A549 (cell line): ENCODE data around the gene RNF225. TPM values are rescaled to one million over a fixed set of nuclear protein-coding genes. Genes with fewer than 3 reads are reported as not detected.

Source experiments
- ATAC-seq, 2 experiments: fragments of 200-7000 bp in 1 of 2; fragments of >200 bp in 1 of 2; cut with Nextera tagmentation in 1 of 2; cut with Tn5 transposase in 1 of 2; 3 replicates each; pipeline versions ENCODE4 v1.8.0 to v1.9.1; 2018 to 2020; ENCODE audit warnings: mild to moderate bottlenecking in 1 of 2, moderate library complexity in 1 of 2
- CTCF ChIA-PET: fragments of 300-600 bp; sonication (Branson Sonifier 250); formaldehyde crosslinking; extraction: SDS; loops from one replicate; lab custom pipeline; 2021; ENCODE audit warnings: antibody characterized with exemption, inconsistent platforms; lab: Yijun Ruan, JAX
- POLR2A ChIA-PET: fragments of 350-600 bp; formaldehyde crosslinking; extraction: SDS; loops from one replicate; lab custom pipeline; 2021; ENCODE audit warnings: antibody characterized with exemption, inconsistent platforms; lab: Yijun Ruan, JAX
- DNase-seq, 2 experiments: peaks; one replicate each; pipeline versions ENCODE4 v3.0.0 to v3.0.0-alpha.2; 2011 to 2016; ENCODE audit warnings: low read depth in 1 of 2, low spot score in 1 of 2
- FAIRE-seq: peaks from 2 replicates; lab custom pipeline; 2011; peaks lifted over from hg19 to GRCh38; lab: Jason Lieb, UNC
- H3K27ac ChIP-seq, 2 experiments: fragments of >200 bp; sonication (Bioruptor Twin); formaldehyde crosslinking; 3 replicates each; pipeline ENCODE4 v1.5.1; 2016 to 2017
- H3K4me1 ChIP-seq: fragments of >200 bp; sonication (Bioruptor Twin); formaldehyde crosslinking; 3 replicates; pipeline ENCODE4 v1.6.1; 2016
- H3K4me2 ChIP-seq: fragments of >200 bp; sonication (Bioruptor Twin); formaldehyde crosslinking; 3 replicates; pipeline ENCODE4 v1.6.1; 2016
- H3K4me3 ChIP-seq: fragments of >200 bp; sonication (Bioruptor Twin); formaldehyde crosslinking; 3 replicates; pipeline ENCODE4 v1.5.1; 2016
- H3K9me3 ChIP-seq: fragments of >200 bp; sonication (Bioruptor Twin); formaldehyde crosslinking; 3 replicates; pipeline ENCODE4 v1.6.1; 2016
- CBX2 ChIP-seq: fragments of 200-600 bp; sonication (generic); IDR thresholded peaks from 2 replicates; pipeline ENCODE4 v1.6.1; 2016; ENCODE audit warnings: low read depth, mild to moderate bottlenecking, borderline replicate concordance
- FOSB ChIP-seq: fragments of 250-450 bp; sonication (Bioruptor Pico); IDR thresholded peaks from 2 replicates; pipeline ENCODE4 v1.5.0; 2020; ENCODE audit warnings: mild to moderate bottlenecking, moderate library complexity
- FOXS1 ChIP-seq: fragments of 250-450 bp; sonication (Bioruptor Pico); IDR thresholded peaks from 2 replicates; pipeline ENCODE4 v1.5.0; 2020; ENCODE audit warnings: mild to moderate bottlenecking, moderate library complexity
- JUNB ChIP-seq: fragments of >200 bp; sonication (Bioruptor Twin); formaldehyde crosslinking; IDR thresholded peaks from 2 replicates; pipeline ENCODE4 v1.6.1; 2016
- MAFK ChIP-seq: fragments of 450-650 bp; IDR thresholded peaks from 2 replicates; pipeline ENCODE4 v1.6.1; 2014; ENCODE audit not compliant: partially characterized antibody
- MAZ ChIP-seq: fragments of 150-350 bp; IDR thresholded peaks from 2 replicates; pipeline ENCODE4 v1.6.1; 2014; ENCODE audit warnings: antibody characterized with exemption, low read depth, low read length, borderline replicate concordance
- MYC ChIP-seq: IDR thresholded peaks from 2 replicates; pipeline ENCODE4 v1.6.1; 2012; ENCODE audit warnings: mild to moderate bottlenecking, inconsistent platforms, low read length, improper control_type of control experiment, borderline replicate concordance
- NFE2L2 ChIP-seq: fragments of 150-350 bp; conservative IDR thresholded peaks from 2 replicates; pipeline ENCODE4 v1.6.1; 2014; ENCODE audit warnings: low read length
- POLR2AphosphoS2 ChIP-seq: conservative IDR thresholded peaks from 2 replicates; pipeline ENCODE4 v1.6.1; 2012; ENCODE audit warnings: low read length, improper control_type of control experiment, inconsistent platforms
- RARB ChIP-seq: fragments of 250-450 bp; sonication (Bioruptor Pico); IDR thresholded peaks from 2 replicates; pipeline ENCODE4 v1.8.0; 2021; ENCODE audit warnings: mild to moderate bottlenecking, moderate library complexity
- REST ChIP-seq: fragments of 200-600 bp; sonication (generic); IDR thresholded peaks from 2 replicates; pipeline ENCODE4 v1.6.1; 2016; ENCODE audit warnings: antibody characterized with exemption, mild to moderate bottlenecking, moderate library complexity
- RFX5 ChIP-seq: fragments of 450-650 bp; IDR thresholded peaks from 2 replicates; pipeline ENCODE4 v1.7.1; 2014; ENCODE audit warnings: antibody characterized with exemption, mild to moderate bottlenecking, moderate library complexity
- TP53 ChIP-seq: fragments of 250-450 bp; sonication (Bioruptor Pico); IDR thresholded peaks from 2 replicates; pipeline ENCODE4 v1.5.0; 2021; ENCODE audit warnings: mild to moderate bottlenecking, moderate library complexity
- ZFP36 ChIP-seq: fragments of 450-650 bp; IDR thresholded peaks from 2 replicates; pipeline ENCODE4 v1.6.1; 2014; ENCODE audit warnings: borderline replicate concordance; ENCODE audit not compliant: partially characterized antibody
- WGBS: methylation state at CpG from one replicate; pipeline ENCODE4 v1.1.6; 2017; ENCODE audit errors: missing lambda C conversion rate; 5-methylcytosine and 5-hydroxymethylcytosine counted together
- polyA plus RNA-seq, 4 experiments: library from polyadenylated mRNA; depleted of rRNA in 3 of 4; stranded (reverse); fragments of >200 nt; fragmentation: RNase III in 1 of 4; extraction: RNeasy Plus Mini Kit Qiagen cat#74134 plus additional on column Dnase treatment in 1 of 4; gene quantifications; 2 replicates in 3 of 4; 3 replicates in 1 of 4; pipeline ENCODE4 v1.2.3, GENCODE V29; 2011 to 2017
- TF ChIP-seq, protein P1 (sequence below): IDR thresholded peaks from 2 replicates; pipeline ENCODE4 v1.6.1; 2012
- TF ChIP-seq, protein P2 (sequence below): fragments of 450-650 bp; IDR thresholded peaks from 2 replicates; pipeline ENCODE4 v1.6.1; 2014; ENCODE audit warnings: antibody characterized with exemption

The RNF225 gene
- polyA plus RNA-seq, 2 of the 4 experiments (the other 2 are of a cell fraction): not detected

- ChIA-PET POLR2A (interaction anchor here (1.0 kb wide), 1 partner anchor 149 kb away, joined by 3 read pairs; no protein-coding TSS in a partner anchor), CTCF (interaction anchor here (1.0 kb wide), 1 partner anchor 124 kb away, joined by 4 read pairs; no protein-coding TSS in a partner anchor)
- TF ChIP-seq FOXS1 (CRISPR knock-in tag) (no peak), ZFP36 (no peak), FOSB (no peak), MAFK (peak; percentile 69), REST (no peak)
Observed at GRCh38 chr19:58394821-58395219, 636 bp upstream of the RNF225 start.

GRCh38 chr19:58395979-58396627 is 647 bp downstream of the RNF225 start:
- no peak overlapping the region for H3K27ac ChIP-seq
- POLR2A ChIA-PET: no interaction called here
- TF ChIP-seq NFE2L2 (no peak), POLR2AphosphoS2 (peak; percentile 89), TP53 (0 out of 2 replicates have a peak, but pooled peaks have one; percentile 27)
- TF ChIP-seq, all 56 proteins: peak for 2
- CTCF ChIA-PET: no interaction called here
- Histone ChIP-seq H3K4me3 (no peak overlapping the region), H3K4me1 (peaks cover 29% of the 10 kb centered on the region), H3K9me3 (no peaks in the 10 kb centered on the region), H3K4me2 (no peak overlapping the region)
- WGBS: 95% methylated on average over 62 of the region's 75 CpGs
- FAIRE-seq: no peak
- ATAC-seq: peak; percentile 13 to 21; a peak in 5 of 6 replicates
- DNase-seq: no peak

More at GRCh38 chr19:58394821-58395219, 636 bp upstream of the RNF225 start:
- ATAC-seq (peak in 1 of 2 experiments; percentile 4), FAIRE-seq (no peak), DNase-seq (peak in 1 of 2 experiments; percentile 46)
- Histone ChIP-seq H3K4me2 (no peak overlapping the region; the same call in 2 of the 3 replicates), H3K27ac (peak overlapping the region in 1 of 2 experiments; percentile 3; a peak in 2 of 6 replicates), H3K9me3 (no peaks in the 10 kb centered on the region), H3K4me3 (no peak overlapping the region), H3K4me1 (peaks cover 30% of the 10 kb centered on the region; the same call in 2 of the 3 replicates)
- WGBS: 44% methylated on average over 3 of the region's 3 CpGs

DNA sequence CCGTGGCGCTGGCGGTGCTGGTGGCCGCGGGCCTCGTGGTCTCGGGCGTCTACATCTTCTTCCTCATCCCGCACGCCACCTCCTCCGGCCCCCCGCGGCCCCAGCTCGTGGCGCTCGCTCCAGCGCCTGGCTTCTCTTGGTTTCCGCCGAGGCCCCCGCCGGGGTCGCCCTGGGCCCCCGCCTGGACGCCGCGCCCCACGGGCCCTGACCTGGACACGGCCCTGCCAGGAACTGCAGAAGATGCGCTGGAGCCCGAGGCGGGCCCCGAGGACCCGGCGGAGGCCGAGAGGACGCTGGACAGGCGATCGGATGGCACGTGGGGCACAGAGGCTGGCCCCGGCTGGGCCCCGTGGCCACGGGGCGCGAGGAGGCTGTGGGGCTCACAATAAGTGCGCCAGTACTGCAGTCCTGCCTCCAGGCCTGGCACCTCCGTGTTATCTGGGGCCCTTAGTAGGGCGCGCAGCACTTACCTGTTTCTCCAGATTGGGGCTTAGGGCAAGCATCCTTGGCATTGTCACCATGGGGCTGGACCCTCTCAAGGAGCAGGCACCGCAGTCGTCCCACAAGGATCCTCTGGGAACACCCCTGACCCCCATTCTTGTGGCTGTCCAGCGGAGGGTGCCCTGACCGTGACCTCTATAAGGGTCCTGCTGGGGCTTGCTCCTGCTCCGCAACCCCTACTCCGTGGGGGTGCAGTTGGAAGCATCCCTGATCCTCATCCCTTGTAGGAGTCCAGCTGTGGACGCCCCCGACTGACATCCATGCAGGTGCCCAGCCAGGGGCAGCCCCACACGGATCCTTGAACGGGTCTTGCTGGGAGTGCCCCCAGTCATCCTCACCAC is 1.5 kb downstream of the RNF225 start:
- Histone ChIP-seq H3K4me1 (peaks cover 30% of the 10 kb centered on the region), H3K9me3 (no peaks in the 10 kb centered on the region), H3K27ac (no peak overlapping the region), H3K4me3 (no peak overlapping the region), H3K4me2 (no peak overlapping the region)
- DNase-seq: no peak
- ATAC-seq: no peak; a peak in 1 of 6 replicates
- FAIRE-seq: no peak
- TF ChIP-seq MAZ (no peak), RFX5 (no peak), JUNB (no peak), MYC (no peak), RARB (no peak), CBX2 (no peak)
- TF ChIP-seq, protein P1, sequence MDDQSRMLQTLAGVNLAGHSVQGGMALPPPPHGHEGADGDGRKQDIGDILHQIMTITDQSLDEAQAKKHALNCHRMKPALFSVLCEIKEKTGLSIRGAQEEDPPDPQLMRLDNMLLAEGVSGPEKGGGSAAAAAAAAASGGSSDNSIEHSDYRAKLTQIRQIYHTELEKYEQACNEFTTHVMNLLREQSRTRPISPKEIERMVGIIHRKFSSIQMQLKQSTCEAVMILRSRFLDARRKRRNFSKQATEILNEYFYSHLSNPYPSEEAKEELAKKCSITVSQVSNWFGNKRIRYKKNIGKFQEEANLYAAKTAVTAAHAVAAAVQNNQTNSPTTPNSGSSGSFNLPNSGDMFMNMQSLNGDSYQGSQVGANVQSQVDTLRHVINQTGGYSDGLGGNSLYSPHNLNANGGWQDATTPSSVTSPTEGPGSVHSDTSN: no peak
- TF ChIP-seq, protein P2, sequence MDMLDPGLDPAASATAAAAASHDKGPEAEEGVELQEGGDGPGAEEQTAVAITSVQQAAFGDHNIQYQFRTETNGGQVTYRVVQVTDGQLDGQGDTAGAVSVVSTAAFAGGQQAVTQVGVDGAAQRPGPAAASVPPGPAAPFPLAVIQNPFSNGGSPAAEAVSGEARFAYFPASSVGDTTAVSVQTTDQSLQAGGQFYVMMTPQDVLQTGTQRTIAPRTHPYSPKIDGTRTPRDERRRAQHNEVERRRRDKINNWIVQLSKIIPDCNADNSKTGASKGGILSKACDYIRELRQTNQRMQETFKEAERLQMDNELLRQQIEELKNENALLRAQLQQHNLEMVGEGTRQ: no peak
- WGBS: 95% methylated on average over 50 of the region's 58 CpGs
- ChIA-PET CTCF (interaction anchor here (0.9 kb wide), 1 partner anchor 123 kb away, joined by 3 read pairs; the partner anchor contains the start of gene ZBTB45), POLR2A (no interaction called here)
